KOPT-K1 (cell line): ENCODE data around the gene SLC5A3.

Experiments used
- H3K27ac ChIP-seq: fragments of 200-600 bp; sonication (generic); 2 replicates; pipeline ENCODE4 v1.5.1; 2016; ENCODE audit warnings: antibody characterized with exemption, mild to moderate bottlenecking, low read depth, low read length; ENCODE audit not compliant: poor library complexity, severe bottlenecking
- H3K36me3 ChIP-seq: fragments of 200-600 bp; sonication (generic); 2 replicates; pipeline ENCODE4 v1.5.1; 2017; ENCODE audit warnings: antibody characterized with exemption, mild to moderate bottlenecking, low read length, moderate library complexity; ENCODE audit not compliant: insufficient read depth
- H3K9me3 ChIP-seq: fragments of 200-600 bp; sonication (generic); 2 replicates; pipeline ENCODE4 v1.5.1; 2017; ENCODE audit warnings: antibody characterized with exemption, low read length, mild to moderate bottlenecking; ENCODE audit not compliant: insufficient read depth, poor library complexity, severe bottlenecking

Gene SLC5A3

DNA sequence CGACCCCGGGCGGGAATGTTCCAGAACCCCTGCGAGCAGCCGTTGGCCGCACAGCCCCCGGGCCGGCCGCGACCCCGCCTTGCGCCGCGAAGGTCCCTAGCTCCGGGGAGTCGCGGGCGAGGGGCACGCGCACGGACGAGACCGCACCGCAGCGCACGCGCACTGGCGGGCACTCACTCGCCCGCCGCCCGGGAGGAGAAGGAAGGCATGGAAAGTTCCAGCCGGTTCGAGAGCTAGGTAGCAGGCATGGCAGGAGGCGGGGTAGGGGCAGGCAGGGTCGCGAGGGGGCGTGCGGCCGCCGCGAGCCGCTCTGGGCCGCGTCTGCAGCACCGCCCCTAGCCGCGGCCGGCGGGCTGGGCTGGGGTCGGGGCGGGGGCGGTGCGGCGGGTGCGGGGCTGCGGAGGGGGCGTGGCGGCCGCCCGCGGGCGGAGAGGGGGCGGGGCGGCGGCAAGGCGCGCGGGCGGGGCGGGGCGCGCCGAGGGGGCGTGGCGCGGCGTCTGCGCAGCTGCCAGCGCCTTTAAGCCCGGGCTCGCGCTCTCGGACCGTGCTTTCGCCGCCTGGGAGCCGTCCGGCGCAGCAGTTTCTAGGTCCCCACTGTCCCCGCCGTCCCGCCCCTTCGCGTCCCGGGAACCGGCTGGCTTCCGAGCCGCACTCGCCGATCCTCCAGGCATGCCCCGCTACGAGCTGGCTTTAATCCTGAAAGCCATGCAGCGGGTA is at the start of gene SLC5A3, which contains the start of gene MRPS6:
TSS of gene SLC5A3 (plus strand) at position 547 of the 717 bp plus-strand sequence. CDS start 21,621 bp downstream, outside the sequence.
TSS of gene MRPS6 (plus strand) at position 547 of the 717 bp plus-strand sequence. CDS start at position 670, 123 bp downstream.
- Histone ChIP-seq H3K36me3 (peaks cover 4% of the 10 kb centered on the region; the same call in 1 of the 2 replicates), H3K9me3 (no peaks in the 10 kb centered on the region), H3K27ac (peak within 1 kb of the TSS; percentile 79)

GRCh38 chr21:34023691-34024373 is 49.5 kb upstream of the SLC5A3 start:
- H3K9me3 ChIP-seq = peaks cover 9% of the 10 kb centered on the region
- H3K36me3 ChIP-seq = no peaks in the 10 kb centered on the region
- H3K27ac ChIP-seq = peak overlapping the region; percentile 52

GRCh38 chr21:34024374-34024693 is 49.0 kb upstream of the SLC5A3 start:
- peaks cover 9% of the 10 kb centered on the region for H3K9me3 ChIP-seq
- no peaks in the 10 kb centered on the region for H3K36me3 ChIP-seq
- H3K27ac ChIP-seq = no peak overlapping the region

- Histone ChIP-seq H3K9me3 (no peaks in the 10 kb centered on the region), H3K27ac (no peak overlapping the region), H3K36me3 (no peaks in the 10 kb centered on the region)
Observed at GRCh38 chr21:34027721-34028461, 45.5 kb upstream of the SLC5A3 start.

DNA sequence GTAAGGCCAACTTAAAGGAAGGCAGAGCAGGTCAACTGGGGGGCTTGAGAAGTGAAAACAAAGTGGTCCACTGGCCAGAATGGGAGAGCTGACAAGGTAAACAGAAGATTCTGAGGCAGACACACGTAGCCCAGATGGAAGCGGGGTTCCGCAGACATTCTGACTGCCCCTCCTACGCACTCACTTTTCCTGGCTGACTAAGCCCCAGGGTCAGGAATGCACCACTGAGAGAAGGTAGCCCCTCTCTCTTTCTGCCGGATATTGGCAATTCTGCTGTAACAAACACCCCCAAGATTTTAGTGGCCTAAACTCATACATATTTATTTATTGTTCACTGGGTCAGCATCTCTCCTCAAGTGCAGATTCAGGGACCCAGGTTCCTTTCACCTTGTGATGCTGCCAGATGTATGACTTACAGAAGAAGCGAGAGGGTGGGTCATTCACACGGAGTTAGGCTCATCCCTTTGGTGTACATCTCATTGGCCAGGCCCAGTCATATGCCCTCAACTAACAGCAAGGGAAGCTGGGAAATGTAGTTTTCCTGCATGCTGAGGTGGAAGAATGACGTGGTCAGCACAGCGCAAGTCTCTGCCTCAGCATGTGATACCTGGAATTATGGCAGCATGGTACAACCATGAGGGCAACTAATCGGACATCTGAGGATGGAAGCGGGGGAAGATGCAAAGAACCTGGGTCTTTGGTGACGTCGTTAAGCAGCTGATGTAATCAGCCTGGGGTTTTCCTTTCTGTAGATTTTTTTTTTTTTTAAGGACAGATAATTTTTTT is 43.4 kb upstream of the SLC5A3 start:
- H3K9me3 ChIP-seq = no peaks in the 10 kb centered on the region
- no peaks in the 10 kb centered on the region for H3K36me3 ChIP-seq
- H3K27ac ChIP-seq = no peak overlapping the region

DNA sequence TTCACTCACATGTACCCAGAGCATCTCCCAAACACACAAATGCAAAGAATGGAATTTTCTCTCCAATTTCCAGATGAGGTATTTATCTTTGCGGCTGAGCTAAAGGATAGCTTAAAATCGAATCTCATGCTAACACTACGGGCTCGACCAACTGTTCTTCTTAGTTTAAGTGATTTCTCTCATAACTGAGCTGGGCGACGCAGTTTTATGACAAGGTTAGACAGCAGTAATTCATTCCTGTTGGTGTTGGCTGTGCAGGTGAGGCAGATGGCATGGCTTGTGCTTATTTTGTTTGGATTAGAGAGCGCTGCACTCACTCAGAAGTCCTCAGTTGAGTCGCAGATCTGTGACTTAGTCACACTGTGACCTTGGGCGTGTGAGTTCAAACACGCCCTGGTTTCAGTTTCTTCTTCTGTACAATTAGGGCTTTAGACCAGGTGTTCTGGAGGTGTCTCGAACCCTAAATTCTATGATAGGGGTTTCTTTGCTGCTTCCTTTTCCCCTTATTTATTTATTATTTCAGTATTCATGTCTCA is 41.5 kb upstream of the SLC5A3 start:
- H3K36me3 ChIP-seq = no peaks in the 10 kb centered on the region
- H3K27ac ChIP-seq = no peak overlapping the region
- H3K9me3 ChIP-seq = no peaks in the 10 kb centered on the region

- Histone ChIP-seq H3K9me3 (no peaks in the 10 kb centered on the region), H3K36me3 (no peaks in the 10 kb centered on the region), H3K27ac (no peak overlapping the region)
Observed at GRCh38 chr21:34034369-34035014, 38.9 kb upstream of the SLC5A3 start.

DNA sequence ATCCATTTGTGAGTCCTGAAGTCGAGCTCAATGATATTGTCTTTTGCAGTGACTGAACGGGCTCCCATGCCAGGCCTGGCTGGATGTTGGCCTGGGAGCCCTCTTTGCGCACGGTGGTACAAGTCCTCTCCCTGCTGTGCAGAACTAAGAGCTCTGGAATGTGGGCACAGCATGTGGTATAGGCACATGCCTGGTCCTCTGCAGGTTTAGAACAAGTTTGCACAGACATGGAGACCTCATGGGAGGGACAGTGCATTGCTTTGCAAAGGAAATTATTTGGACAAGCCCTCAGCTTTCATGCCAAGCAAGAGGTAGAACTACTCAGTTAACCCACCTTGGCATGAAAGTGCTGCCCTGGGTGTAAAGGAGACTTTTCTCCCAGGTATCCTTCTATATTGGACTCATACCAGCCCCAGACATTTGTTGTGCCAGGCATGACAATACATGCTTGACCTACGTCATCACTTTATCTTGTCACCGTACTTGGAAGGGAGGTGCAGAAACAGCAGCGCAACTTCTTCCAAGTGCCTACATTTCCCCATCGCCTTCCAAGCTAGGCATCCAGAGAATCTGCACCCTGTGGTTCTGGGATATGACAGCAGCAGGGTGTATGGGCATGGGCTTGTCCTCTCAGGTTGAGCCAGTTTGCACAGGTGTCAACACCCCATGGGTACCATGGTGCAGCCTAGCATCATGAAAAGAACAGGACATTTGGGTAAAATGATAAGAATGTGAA is 37.6 kb upstream of the SLC5A3 start:
- Histone ChIP-seq H3K27ac (no peak overlapping the region), H3K9me3 (no peaks in the 10 kb centered on the region), H3K36me3 (no peaks in the 10 kb centered on the region)

- no peak overlapping the region for H3K27ac ChIP-seq
- no peaks in the 10 kb centered on the region for H3K9me3 ChIP-seq
- H3K36me3 ChIP-seq = no peaks in the 10 kb centered on the region
Observed at GRCh38 chr21:34037009-34037795, 36.2 kb upstream of the SLC5A3 start.

DNA sequence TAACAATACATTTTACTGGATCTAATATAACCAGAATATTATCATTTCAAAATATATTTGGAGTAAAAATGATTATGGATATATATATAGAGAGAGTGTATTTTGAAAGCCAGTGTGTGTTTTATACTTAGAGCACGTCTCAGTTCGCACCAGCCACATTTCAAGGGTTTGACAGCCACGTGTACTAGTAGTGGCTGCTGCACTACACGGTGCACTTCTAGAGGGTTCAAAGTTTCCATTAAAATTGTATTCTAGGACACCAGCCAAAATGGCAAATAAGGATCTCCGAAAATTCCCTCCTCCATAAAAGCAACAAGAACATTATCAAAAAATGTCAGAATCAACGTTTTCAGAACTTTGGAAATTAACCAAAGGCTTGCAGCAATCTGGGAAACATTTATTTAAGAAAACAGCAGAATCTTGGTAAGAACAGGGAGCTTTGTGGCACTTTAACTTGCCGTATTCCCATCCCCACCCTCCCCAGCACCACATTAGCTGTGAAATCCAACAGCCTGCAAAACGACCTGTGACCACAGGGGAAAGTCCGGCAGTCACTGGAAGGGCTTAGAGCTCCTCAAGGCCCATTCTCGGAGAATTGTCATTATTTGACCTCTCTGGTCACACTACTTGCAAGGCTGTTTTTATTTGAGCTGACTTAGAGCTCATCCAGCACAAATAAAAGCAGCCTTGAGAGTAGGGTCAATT is 33.5 kb upstream of the SLC5A3 start:
- Histone ChIP-seq H3K27ac (no peak overlapping the region), H3K36me3 (no peaks in the 10 kb centered on the region), H3K9me3 (no peaks in the 10 kb centered on the region)

DNA sequence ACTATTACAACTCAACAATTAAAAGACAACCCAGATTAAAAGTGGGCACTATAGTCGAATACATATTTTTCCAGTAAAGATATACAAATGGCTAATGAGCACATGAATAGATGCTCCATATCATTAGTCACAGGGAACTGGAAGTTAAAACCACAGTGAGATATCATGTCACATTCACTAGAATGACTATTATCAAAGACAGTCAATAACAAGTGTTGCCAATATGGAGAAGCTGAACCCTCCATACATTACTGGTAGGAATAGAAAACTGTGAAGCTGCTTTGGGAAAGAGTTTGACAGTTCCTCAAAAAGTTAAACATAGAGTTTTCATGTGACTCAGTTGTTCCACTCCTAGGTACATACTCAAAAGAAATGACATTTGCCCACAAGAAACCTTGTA is 30.6 kb upstream of the SLC5A3 start:
- no peak overlapping the region for H3K27ac ChIP-seq
- H3K9me3 ChIP-seq = peaks cover 5% of the 10 kb centered on the region
- no peaks in the 10 kb centered on the region for H3K36me3 ChIP-seq

DNA sequence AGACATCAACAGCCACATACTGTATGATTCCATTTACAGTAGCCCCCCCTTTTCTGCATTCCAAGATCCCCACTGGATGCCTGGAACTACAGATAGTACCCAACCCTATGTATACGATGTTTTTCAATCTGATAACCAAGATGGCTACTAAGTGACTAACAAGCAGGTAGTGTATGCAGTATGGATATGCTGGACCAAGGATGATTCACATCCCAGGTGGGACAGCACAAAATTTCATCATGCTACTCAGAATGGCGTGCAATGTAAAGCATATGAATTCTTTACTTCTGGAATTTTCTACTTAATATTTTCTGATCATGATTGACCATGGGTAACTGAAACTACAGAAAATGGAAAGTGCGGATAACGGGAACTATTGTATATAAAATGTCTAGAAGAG is 30.0 kb upstream of the SLC5A3 start:
- peaks cover 10% of the 10 kb centered on the region for H3K9me3 ChIP-seq
- H3K27ac ChIP-seq = no peak overlapping the region
- no peaks in the 10 kb centered on the region for H3K36me3 ChIP-seq

GRCh38 chr21:34046917-34047316 is 26.5 kb upstream of the SLC5A3 start:
- Histone ChIP-seq H3K27ac (no peak overlapping the region), H3K36me3 (no peaks in the 10 kb centered on the region), H3K9me3 (peaks cover 19% of the 10 kb centered on the region)
